Transverse colon (tissue), 4 donors: ENCODE measurements around the gene EFCAB5. TPM values are rescaled to one million over a fixed set of nuclear protein-coding genes. Genes with fewer than 3 reads are reported as not detected.

ENCODE experiments used
- DNase-seq: peaks from one replicate; pipeline ENCODE4 v3.0.0-alpha.2; 2019
- H3K27ac ChIP-seq, 4 donors: fragments of 200-600 bp; sonication (generic); 2 replicates each; pipeline ENCODE4 v1.5.1; 2016 to 2018; ENCODE audit warnings: inconsistent platforms in 4 of 4
- H3K27me3 ChIP-seq: fragments of 200-600 bp; sonication (generic); 2 replicates; pipeline ENCODE4 v1.5.1; 2017; ENCODE audit warnings: inconsistent platforms
- H3K36me3 ChIP-seq, 4 donors: fragments of 200-600 bp; sonication (generic); 2 replicates each; pipeline ENCODE4 v1.5.1; 2017 to 2019; ENCODE audit warnings: inconsistent platforms in 4 of 4
- H3K4me1 ChIP-seq, 4 donors: fragments of 200-600 bp; sonication (generic); 2 replicates each; pipeline ENCODE4 v1.5.1; 2017 to 2020; ENCODE audit warnings: inconsistent platforms in 4 of 4
- H3K4me3 ChIP-seq, 4 donors: fragments of 200-600 bp; sonication (generic); 1 replicate in 1 of 4; 2 replicates in 3 of 4; pipeline versions ENCODE4 v1.5.1 to v1.6.1; 2017 to 2019; ENCODE audit warnings: inconsistent platforms in 4 of 4
- H3K9me3 ChIP-seq, 2 donors: fragments of 200-600 bp; sonication (generic); 2 replicates each; pipeline ENCODE4 v1.5.1; 2017 to 2019; ENCODE audit warnings: inconsistent platforms in 2 of 2
- EP300 ChIP-seq: sonication (generic); formaldehyde crosslinking; IDR thresholded peaks from one replicate; pipeline ENCODE4 v1.6.1; 2017; ENCODE audit warnings: antibody characterized with exemption, low read depth
- POLR2A ChIP-seq: fragments of 450-650 bp; IDR thresholded peaks from one replicate; pipeline ENCODE4 v1.6.1; 2016; ENCODE audit warnings: antibody characterized with exemption, mild to moderate bottlenecking, moderate library complexity
- POLR2AphosphoS5 ChIP-seq, 3 donors: sonication (generic); formaldehyde crosslinking; IDR thresholded peaks; one replicate each; pipeline ENCODE4 v1.6.1; 2016; ENCODE audit warnings: antibody characterized with exemption in 3 of 3
- WGBS, 2 donors: methylation state at CpG; one replicate each; pipeline ENCODE4 v1.1.5; 2018; ENCODE audit warnings: low coverage in 1 of 2; 5-methylcytosine and 5-hydroxymethylcytosine counted together
- in situ Hi-C, 4 donors: fragments of 200-750 bp; cut with MboI; loops; one replicate each; pipeline versions ENCODE4 v1.15.0 to v1.15.1; 2017; ENCODE audit warnings: low sequenced_read_pairs in 3 of 4, low pct_ligation_motif_present in 1 of 4, low pct_unique_long_range_greater_than_20kb in 1 of 4
- intact Hi-C: fragments of 100-400 bp; cut with DNase I; formaldehyde crosslinking; loops from one replicate; pipeline ENCODE4 v1.15.1; 2023; ENCODE audit warnings: low total_unique reads
- total RNA-seq, 4 donors: library from RNA; depleted of rRNA; stranded (reverse); fragments of >200 nt; gene quantifications; one replicate each; pipeline ENCODE4 v1.1.0, GENCODE V29; 2016
- TF ChIP-seq, protein P1 (sequence below), 5 experiments: fragments of 200-600 bp in 3 of 5; fragments of 450-650 bp in 2 of 5; sonication (generic) in 3 of 5; IDR thresholded peaks; 1 replicate in 2 of 5; 2 replicates in 3 of 5; pipeline ENCODE4 v1.5.1; 2016 to 2017; ENCODE audit warnings: antibody characterized with exemption in 5 of 5, inconsistent platforms in 3 of 5, mild to moderate bottlenecking in 2 of 5, moderate library complexity in 1 of 5

The EFCAB5 gene
- total RNA-seq, 4 donors from 2014 or later: 1.00 to 3.7 (median 1.9) TPM

DNA sequence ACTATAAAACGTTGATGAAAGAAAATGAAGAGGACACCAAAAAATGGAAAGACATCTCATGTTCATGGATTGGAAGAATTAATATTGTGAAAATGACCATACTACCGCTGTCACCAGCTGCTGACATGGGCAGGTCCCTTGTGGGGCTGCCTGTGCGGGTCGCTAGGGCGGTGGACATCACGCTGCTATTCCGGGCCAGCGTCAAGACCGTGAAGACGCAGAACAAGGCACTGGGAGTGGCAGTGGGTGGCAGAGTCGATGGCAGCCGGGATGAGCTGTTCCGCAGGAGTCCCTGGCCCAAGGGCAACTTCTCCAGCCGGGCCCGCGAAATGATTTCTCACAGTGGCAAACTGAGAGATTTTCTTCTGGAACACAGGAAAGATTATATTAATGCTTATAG lies 127.0 kb downstream of the EFCAB5 start:
- 89 to 94% methylated on average over 9 to 16 of the region's 16 CpGs for WGBS, 2 donors
- TF ChIP-seq, protein P1, sequence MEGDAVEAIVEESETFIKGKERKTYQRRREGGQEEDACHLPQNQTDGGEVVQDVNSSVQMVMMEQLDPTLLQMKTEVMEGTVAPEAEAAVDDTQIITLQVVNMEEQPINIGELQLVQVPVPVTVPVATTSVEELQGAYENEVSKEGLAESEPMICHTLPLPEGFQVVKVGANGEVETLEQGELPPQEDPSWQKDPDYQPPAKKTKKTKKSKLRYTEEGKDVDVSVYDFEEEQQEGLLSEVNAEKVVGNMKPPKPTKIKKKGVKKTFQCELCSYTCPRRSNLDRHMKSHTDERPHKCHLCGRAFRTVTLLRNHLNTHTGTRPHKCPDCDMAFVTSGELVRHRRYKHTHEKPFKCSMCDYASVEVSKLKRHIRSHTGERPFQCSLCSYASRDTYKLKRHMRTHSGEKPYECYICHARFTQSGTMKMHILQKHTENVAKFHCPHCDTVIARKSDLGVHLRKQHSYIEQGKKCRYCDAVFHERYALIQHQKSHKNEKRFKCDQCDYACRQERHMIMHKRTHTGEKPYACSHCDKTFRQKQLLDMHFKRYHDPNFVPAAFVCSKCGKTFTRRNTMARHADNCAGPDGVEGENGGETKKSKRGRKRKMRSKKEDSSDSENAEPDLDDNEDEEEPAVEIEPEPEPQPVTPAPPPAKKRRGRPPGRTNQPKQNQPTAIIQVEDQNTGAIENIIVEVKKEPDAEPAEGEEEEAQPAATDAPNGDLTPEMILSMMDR (IDR thresholded peaks at IDR 0.05): no peak
- TF ChIP-seq POLR2AphosphoS5 (IDR thresholded peaks at IDR 0.05) (no peak), EP300 (no peak), POLR2A (no peak)
- in situ Hi-C loops: no loop called here

DNA sequence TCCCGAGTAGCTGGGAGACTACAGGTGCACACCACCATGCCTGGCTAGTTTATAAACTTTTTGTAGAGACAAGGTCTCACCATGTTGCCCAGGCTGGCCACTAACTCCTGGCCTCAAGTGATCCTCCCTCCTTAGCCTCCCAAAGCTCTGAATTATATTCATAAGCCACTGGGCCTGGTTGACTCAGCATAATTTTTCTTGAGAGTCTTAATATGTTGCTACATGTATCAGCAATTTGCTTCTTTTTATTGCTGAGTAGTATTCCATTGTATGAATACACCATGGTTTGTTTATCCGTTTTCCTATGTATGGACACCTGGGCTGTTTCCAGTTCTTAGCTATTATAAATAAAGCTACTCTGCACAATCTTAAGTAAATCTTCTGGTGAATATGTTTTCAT lies 132.8 kb downstream of the EFCAB5 start:
- Histone ChIP-seq H3K4me3 (no peak overlapping the region), H3K9me3 (no peaks in the 10 kb centered on the region), H3K4me1 (no peaks in the 10 kb centered on the region), H3K27me3 (no peaks in the 10 kb centered on the region), H3K36me3 (no peaks in the 10 kb centered on the region), H3K27ac (no peak overlapping the region)
- DNase-seq: no peak
- WGBS, 2 donors: 80 to 84% methylated on average over 1 to 2 of the region's 2 CpGs
- in situ Hi-C loops (no loop called here), intact Hi-C loops (no loop called here)
- TF ChIP-seq, protein P1 (IDR thresholded peaks at IDR 0.05): no peak
- no peak for TF ChIP-seq EP300
- TF ChIP-seq POLR2A: no peak
- TF ChIP-seq POLR2AphosphoS5 (IDR thresholded peaks at IDR 0.05): no peak

More for the DNA sequence above, 127.0 kb downstream of the EFCAB5 start:
- no peaks in the 10 kb centered on the region for H3K4me1 ChIP-seq
- H3K9me3 ChIP-seq: peaks cover 21 to 25% of the 10 kb centered on the region in 2 donors
- no peak overlapping the region for H3K4me3 ChIP-seq
- no peaks in the 10 kb centered on the region for H3K27me3 ChIP-seq
- no peak for DNase-seq
- no peak overlapping the region for H3K27ac ChIP-seq
- no peaks in the 10 kb centered on the region for H3K36me3 ChIP-seq
- intact Hi-C loops: no loop called here

DNA sequence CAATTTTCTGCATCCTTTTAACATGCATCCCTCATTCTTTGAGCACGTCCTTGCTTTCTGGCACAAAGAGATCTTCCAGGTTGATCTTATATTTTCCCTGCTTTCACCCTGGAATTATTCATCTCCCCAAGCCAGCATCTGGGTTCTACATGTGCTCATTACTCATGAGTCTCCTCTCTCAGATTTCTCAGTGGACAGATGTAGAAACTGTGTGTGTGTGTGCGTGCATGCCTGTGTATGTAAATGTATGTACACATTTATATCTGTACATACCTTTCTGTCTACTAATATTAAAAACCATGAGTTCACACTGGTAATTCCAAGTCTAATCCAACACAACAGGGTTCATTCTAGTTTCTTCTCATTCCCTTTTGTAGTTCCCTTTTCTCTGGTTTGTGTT lies 133.3 kb downstream of the EFCAB5 start:
- intact Hi-C loops (no loop called here), in situ Hi-C loops (loop anchor here in 2 of 4 donors (25.0 kb wide), 1 partner anchor 262 kb away; no protein-coding TSS in a partner anchor)
- Histone ChIP-seq H3K36me3 (no peaks in the 10 kb centered on the region), H3K4me3 (no peak overlapping the region), H3K27ac (no peak overlapping the region), H3K27me3 (no peaks in the 10 kb centered on the region), H3K4me1 (no peaks in the 10 kb centered on the region), H3K9me3 (no peaks in the 10 kb centered on the region)
- 66 to 67% methylated on average over 1 to 2 of the region's 2 CpGs for WGBS, 2 donors
- DNase-seq: no peak
- TF ChIP-seq POLR2A: no peak
- TF ChIP-seq, protein P1 (IDR thresholded peaks at IDR 0.05): no peak
- TF ChIP-seq EP300: no peak
- TF ChIP-seq POLR2AphosphoS5 (IDR thresholded peaks at IDR 0.05): no peak

DNA sequence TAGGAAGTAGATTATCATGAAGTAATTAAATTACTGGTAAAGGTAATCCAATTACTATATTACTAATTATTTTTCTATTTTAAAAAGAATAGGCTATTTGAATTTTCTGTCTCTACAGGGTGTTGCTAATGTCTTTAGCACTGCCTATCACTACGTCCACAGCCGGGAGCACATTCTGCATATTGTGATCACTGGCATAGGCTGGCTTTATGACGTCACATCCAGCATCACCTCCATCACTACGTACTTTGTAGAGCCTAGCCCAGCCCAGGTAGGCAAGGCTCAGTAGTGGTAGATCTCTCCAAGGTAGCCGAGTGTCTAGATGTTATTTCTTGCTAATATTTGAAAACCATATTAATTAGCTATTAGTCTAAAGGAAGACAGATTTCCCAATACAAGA lies 141.3 kb downstream of the EFCAB5 start:
- H3K36me3 ChIP-seq: no peaks in the 10 kb centered on the region
- intact Hi-C loops: no loop called here
- in situ Hi-C loops: loop anchor here in 2 of 4 donors (25.0 kb wide), 1 partner anchor 270 kb away; no protein-coding TSS in a partner anchor
- no peak overlapping the region for H3K27ac ChIP-seq
- 88 to 93% methylated on average over 2 to 5 of the region's 5 CpGs for WGBS, 2 donors
- no peaks in the 10 kb centered on the region for H3K4me1 ChIP-seq
- no peak for DNase-seq
- H3K9me3 ChIP-seq: no peaks in the 10 kb centered on the region
- H3K4me3 ChIP-seq: no peak overlapping the region
- TF ChIP-seq POLR2A (no peak), EP300 (no peak), POLR2AphosphoS5 (IDR thresholded peaks at IDR 0.05) (no peak)
- TF ChIP-seq, protein P1 (IDR thresholded peaks at IDR 0.05): no peak
- H3K27me3 ChIP-seq: peaks cover 8% of the 10 kb centered on the region
